ENCODE measurements around the gene TRAPPC1.

The TRAPPC1 gene

GRCh38 chr17:7897090-7897489 lies 34.7 kb downstream of the TRAPPC1 start:
- DNase-seq: no peak

GRCh38 chr17:7894866-7895265 lies 36.9 kb downstream of the TRAPPC1 start:
- DNase-seq: no peak

DNA sequence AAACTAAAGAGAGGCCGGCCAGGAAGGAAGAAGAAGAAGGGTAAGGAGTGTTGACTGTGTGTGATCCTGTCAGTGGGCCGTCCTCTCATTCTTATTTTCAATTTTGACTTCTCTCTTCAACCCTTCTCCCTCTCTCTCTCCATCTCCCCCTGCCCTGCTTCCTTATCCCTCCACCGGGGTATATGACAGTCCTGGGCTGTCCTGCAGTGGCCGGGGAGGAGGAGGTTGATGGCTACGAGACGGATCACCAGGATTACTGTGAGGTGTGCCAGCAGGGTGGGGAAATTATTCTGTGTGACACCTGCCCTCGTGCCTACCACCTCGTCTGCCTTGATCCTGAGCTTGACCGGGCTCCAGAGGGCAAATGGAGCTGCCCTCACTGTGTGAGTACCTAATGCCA lies 37.5 kb downstream of the TRAPPC1 start:
- DNase-seq: no peak

DNA sequence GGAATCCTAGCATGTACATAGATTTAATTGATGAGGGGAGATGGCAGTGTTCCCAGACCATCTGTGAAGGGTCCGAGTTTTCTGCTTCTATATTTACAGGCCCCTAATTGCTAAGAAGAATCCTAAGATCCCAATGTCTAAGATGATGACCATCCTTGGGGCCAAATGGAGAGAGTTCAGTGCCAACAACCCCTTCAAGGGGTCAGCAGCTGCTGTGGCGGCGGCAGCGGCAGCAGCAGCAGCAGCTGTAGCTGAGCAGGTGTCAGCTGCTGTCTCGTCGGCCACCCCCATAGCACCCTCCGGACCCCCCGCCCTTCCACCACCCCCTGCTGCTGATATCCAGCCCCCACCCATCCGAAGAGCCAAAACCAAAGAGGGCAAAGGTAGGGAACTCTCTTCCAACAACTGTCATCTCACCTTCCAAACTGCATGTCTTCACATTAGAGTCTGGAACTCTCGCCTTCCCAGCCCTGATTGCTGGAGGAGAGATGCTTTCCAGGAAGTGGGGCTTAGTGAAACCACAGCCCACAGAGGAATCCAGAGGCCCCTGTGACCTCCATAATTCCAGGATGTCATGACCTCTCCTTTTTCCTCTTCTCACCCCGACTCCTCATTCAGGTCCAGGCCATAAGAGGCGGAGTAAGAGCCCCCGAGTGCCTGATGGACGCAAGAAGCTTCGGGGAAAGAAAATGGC lies 38.4 kb downstream of the TRAPPC1 start:
- no peak for DNase-seq

DNA sequence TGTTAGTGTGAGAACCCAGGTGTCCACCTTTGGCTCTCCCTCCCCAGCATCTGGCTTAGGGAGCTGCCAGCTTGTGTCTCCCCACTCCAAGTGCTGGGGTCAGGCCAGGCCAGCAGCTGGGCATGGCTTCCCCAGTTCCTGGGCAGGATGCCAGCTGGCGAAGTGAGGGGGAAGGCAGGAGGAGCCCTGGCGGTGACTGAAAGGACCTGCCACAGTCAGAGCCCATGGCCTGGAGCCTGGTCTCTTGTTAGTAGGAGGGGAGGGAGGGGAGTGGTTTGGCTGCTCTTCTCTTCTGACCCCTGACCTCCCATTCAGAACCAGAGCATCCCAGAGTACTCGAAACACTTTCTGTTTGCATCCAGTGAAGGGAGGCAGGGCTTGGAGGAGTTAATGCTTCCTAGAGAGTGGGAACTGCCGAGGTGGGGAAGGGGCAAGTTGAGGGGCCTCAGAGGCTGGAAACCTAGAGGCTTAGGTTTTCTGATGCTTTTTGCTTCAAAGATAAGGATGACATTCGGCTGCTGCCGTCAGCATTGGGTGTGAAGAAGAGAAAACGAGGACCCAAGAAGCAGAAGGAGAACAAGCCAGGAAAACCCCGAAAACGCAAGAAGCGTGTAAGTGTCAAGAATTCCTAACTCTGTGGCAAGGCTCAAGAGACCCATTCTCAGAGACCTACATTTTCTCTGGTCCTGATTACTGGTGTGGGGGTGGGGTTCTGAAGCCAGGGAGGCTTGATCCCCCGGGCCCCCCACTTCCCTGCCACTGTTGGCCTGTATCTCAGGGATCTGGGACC lies 42.4 kb downstream of the TRAPPC1 start:
- no peak for DNase-seq

GRCh38 chr17:7888184-7888920 lies 43.4 kb downstream of the TRAPPC1 start, which contains the start of gene CHD3:
CHD3 (plus strand) TSS chr17:7888789; CDS start chr17:7889001, 212 bp downstream.
- DNase-seq: peak; percentile 55

- DNase-seq: peak; percentile 69
Observed at GRCh38 chr17:7887482-7888183, 44.1 kb downstream of the TRAPPC1 start.

DNA sequence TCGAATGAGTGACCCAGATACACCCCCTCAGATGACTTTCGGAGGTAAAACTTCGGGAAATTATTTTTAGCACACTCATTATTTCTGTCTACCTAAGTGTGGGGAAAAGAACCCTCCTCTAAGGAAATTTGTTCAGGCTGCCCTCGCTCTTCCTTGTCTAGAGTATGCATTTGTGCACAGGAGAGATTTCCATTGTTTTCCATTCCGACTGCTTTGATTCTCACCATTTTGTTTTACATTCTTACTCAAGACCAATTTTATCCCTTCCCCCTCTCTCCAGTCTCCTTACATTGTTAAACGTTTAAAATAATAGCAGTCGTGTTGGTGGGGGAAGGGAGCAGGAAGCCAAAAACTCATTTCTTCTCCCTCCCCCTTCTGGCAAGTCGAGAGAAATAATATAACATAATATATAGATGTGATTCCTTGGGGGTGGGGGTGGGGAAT lies 44.7 kb downstream of the TRAPPC1 start:
- DNase-seq: no peak

- peak; percentile 53 for DNase-seq
Observed at GRCh38 chr17:7886227-7887037, 45.3 kb downstream of the TRAPPC1 start.

- peak; percentile 71 for DNase-seq
Observed at GRCh38 chr17:7885367-7886226, 46.1 kb downstream of the TRAPPC1 start.

- DNase-seq: peak; percentile 49
Observed at GRCh38 chr17:7884581-7885366, 47.0 kb downstream of the TRAPPC1 start.

- no peak for DNase-seq
Observed at GRCh38 chr17:7883781-7884386, 47.9 kb downstream of the TRAPPC1 start.

DNA sequence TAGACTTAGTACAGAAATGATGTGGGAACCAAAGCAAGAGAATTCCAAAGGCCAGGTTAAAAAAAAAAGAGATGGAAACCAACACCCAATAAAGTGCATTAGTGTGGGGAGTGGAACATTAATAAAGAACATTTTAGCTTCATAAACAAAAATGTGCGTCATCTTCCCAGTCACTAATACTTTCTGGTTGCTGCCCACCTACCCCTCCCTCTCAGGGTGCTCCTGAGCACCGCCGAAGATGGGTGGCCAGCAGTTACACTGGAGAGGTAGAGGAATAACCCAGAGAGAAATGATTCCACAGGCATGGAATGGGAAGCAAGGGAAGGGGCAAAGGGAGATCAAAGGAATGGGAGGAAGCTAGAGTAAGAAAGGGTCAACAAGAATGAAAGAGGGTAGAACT lies 49.1 kb downstream of the TRAPPC1 start:
- DNase-seq: no peak

- no peak for DNase-seq
Observed at GRCh38 chr17:7882068-7882467, 49.7 kb downstream of the TRAPPC1 start.

- no peak for DNase-seq
Observed at GRCh38 chr17:7881276-7882054, 50.3 kb downstream of the TRAPPC1 start.

Measured in activated CD4-positive, CD25-positive, alpha-beta regulatory T cell treated with anti-CD3 and anti-CD28 coated beads, Interleukin-2, amount 50 U/mL, for 72 hours (primary cell).